ENCODE results near the gene DNAH17. TPM values are rescaled to one million over a fixed set of nuclear protein-coding genes. Genes with fewer than 3 reads are reported as not detected.

DNAH17 gene
- polyA plus RNA-seq, 10 donors, result 0.98 to 3.9 (median 1.6) TPM

- DNase-seq, result peak in 1 of 3 donors; percentile 79
Measured at GRCh38 chr17:78374631-78375274, 202.4 kb downstream of the DNAH17 start.

GRCh38 chr17:78374189-78374588 is 203.0 kb downstream of the DNAH17 start:
- no peak for DNase-seq

Other genes starting within 250 kb of the DNAH17 start
- gene SOCS3, start 217.3 kb downstream of the DNAH17 start, polyA plus RNA-seq (ENCODE audit: insufficient read length in 10 of 10), result 100 to 1,000 TPM in 1 of 10 donors, 10 to 100 TPM in 7, 1 to 10 TPM in 2; 4.2 to 161 (median 21.2) TPM
- 10 to 100 TPM; 17.2 to 30.6 (median 23.7) TPM for gene PGS1, start 198.7 kb downstream of the DNAH17 start, polyA plus RNA-seq (ENCODE audit: insufficient read length in 10 of 10)
- 10 to 100 TPM; 16.8 to 25.9 (median 22.5) TPM for gene CYTH1, start 204.9 kb upstream of the DNAH17 start, polyA plus RNA-seq (ENCODE audit: insufficient read length in 10 of 10)